ENCODE results near the gene TMEM119.
"Not testable (repeated sequence)": the region's sequence is repeated elsewhere in the genome, so short reads cannot be mapped to it uniquely, and the experiment has no call there.

TMEM119 gene

DNA sequence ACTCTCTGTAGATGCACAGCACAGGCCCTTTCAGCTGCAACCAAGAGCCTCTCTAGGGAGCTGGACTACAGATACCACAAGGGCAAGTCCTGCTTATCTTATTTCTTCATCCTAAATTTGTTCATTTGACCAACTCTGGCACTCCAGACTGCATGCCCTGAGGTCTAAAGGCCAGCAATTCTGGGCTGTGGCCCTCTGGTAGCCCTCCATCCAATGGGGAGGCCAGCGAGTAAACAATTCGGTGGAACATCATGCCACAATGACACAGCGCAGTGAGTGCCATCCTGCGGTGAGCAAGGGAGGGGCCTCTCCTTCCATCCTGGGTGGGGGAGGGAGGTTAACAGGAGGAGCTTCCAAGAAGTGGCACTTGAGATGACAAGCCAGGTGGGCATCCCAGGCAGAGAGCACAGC, 36.5 kb upstream of the TMEM119 start:
- DNase-seq: no peak

DNA sequence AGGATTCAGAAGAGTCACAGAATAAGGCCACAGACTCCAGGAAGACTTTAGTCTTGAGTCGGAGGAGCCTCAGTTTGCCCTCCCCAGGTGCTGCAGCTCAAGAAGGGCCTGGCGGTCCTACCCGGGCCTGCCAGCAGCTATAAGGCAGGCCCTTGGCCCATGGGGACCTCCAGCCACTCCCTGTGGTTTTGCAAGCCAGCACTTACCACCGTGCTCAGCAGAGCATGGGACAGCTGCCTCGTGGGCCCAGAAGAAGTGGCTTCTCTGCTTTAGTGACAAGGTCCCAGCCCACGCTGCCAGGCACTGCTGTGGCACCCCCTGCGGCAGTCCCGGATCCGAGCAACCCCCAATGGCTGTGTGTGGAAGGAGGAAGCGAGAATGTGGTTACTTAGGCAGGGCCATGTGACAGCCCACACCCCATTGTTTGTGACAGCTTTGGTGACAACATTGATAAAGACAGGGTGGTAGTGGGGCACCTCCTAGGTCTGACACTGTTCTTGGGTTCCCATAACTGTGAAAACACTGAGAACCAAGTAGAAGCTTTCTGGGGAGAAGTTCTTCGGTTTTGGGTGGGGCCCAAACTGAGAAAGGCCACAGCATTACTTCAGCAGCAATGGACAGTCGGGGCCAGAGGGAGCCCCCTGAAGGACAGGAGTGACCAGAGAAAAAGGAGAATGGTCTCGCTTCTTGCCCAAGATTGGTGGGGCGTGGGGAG, 35.8 kb upstream of the TMEM119 start, which contains the start of gene SELPLG:
Gene SELPLG, minus strand, starts transcription at position 361 of the 715 bp plus-strand sequence. CDS start 9,587 bp downstream, outside the sequence.
- no peak for DNase-seq

DNA sequence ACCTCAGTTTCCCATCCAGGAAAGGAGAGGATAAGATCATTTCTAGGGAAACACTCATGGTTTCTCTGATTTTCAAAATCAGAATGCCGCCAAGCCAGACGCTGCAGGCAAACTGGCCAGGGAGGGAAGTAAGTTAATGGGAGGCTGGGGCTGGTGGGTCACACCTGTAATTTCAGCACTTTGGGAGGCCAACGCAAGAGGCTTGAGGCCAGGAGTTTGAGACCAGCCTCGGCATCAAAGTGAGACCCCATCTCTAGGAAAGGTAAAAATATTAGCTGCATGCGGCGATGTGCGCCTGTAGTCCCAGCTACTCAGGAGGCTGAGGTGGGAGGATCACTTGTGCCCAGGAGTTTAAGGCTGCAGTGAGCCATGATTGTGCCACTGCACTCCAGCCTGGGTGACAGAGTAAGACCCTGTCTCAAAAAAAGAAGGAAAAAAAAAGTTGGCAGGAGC, 35.2 kb upstream of the TMEM119 start:
- DNase-seq: no peak

DNA sequence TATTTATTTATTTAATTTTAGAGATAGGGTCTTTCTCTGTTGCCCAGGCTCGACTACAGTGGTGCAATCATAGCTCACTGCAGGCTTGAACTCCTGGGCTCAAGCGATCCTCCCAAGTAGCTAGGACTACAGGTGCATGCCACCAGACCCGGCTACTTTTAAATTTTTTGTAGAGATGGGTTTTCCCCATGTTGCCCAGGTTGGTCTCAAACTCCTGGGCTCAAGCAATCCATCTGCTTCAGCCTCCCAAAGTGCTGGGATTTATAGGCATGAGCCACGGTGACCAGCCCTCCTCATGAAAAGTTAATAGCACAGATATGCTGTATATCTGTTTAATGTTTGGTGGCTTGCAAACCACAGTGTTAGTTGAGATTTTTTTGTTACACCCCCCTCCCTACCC, 33.4 kb upstream of the TMEM119 start:
- not testable (repeated sequence) for DNase-seq

DNA sequence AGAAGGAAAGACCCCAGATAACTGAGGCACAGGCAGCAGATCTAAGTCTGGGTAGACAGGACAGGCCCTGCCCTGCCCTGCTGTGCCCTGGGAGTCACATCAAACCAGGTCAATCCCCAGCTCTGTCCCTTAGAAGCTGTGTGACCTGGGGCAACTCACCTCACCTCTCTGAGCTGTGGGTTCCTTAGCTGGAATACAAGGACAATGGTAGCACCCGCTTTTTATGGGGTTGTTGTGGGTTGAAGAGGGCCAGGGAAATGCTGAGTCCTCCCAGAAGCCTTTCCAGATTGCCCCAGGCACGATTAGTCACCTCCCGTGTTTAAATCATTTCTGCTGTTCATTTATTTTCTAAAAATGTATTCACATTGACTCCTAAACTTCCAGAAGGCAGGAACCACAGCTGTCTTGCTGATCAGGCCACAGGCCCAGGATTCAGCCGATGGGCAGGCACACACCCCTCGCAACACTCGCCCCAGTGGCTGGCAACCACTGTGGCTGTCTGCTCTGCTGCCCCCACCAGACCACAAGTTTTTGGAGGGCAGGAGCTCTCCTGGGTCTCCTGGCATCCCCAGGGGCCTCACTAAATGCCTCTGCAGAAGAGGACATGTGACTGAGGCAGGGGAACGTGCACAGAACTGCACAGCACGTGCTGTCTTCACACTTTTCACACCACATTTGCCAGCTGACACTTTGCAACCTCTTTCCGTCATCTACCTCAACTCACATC, 32.8 kb upstream of the TMEM119 start:
- no peak for DNase-seq

DNA sequence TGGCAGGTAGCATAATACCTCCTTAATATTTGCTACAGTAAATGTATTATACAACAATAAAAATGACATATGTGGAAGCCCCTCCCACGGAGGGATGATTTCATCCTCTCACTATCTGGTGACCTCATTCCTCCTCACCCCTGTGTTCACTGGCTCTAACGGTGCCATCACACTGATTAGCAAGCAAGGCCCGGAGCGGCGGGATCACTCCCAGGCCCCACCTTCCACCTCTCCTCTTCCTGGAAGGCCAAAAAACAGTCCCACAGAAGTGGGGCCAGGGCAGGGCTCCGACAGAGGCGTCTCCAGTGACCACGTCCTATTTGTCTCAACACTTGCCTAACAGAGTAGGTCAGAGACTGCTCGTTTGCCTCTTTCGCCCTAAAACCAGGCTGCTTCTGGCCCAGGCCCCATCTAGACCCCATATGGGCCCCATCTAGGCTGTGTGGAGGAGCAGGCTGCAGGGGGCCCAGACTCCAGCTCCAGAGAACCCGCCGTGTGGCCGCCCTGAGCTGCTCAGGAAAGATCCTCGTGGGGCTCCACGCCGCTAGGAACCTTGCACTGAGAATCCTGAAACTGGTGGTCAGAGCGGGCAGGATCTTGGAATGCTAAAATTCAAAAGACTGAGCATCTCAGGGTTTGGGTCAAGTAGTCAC, 32.1 kb upstream of the TMEM119 start:
- DNase-seq: no peak

DNA sequence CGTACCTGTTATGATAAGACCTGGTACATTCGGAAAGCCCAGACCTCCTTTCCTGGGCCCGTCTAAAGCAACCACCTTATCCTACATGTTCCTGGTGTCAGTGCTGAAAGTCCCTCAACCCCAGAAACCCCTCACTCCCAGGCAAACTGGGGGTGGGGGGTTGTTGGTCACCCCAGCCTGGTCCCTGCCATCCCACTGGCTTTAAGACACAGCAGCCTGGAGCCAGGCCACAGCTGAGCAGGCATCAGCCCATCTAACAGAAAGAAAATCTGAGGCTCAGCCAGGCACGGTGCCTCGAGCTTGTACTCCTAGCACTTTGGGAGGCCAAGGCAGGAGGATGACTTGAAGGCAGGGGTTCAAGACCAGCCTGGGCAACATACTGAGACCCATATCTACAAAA, 31.3 kb upstream of the TMEM119 start:
- no peak for DNase-seq

DNA sequence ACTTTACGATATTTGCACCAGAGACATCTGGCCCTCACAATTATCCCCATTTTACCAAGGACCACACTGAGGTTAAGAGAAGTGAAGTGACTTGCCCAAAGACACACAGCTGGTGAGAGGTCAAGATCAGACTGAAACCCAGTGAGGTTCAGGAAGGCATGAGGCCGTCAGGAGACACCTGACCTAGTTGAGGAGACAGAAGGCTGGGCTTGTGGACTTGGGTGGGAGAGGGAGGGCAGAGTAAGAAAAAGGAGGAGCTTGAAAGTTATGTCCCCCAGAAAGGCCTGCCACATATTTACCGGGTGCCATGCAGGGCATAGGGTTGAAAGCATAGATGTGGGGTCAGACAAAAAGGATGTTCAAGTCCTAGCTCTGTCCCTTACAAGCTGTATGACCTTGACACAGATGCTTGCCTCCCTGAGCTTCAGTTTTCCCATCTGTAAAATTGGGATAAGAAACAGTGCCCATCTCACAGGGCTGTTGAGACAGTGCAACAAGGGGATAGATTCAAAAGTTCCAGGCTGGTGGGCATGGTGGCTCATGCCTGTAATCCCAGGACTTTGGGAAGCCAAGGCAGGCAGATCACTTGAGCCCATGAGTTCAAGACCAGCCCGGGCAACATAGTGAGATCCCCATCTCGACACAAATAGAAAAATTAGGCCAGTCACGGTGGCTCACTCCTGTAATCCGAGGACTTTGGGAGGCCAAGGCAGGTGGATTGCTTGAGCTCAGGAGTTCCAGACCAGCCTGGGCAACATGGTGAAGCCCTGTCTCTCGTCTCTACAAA, 29.4 kb upstream of the TMEM119 start:
- no peak for DNase-seq

DNA sequence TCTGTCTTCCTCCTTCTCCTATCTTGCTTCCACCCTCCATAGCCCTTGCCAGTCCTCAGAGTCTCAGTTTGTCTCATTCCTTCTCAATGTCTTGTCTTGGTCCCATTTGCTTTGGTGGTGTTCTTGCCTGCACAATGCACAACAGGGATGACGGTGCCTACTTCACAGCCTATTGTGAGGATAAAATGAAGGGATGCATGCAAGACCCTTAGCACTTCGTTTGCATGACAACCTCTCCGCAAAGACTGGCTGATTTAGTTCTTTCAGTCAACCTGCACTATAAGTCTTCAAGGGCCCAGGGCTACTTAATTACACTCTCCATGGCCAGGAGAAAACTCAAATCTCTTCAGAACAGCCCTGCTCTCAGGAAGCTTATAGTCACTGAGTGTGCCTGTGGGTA, 27.3 kb upstream of the TMEM119 start:
- DNase-seq: no peak

DNA sequence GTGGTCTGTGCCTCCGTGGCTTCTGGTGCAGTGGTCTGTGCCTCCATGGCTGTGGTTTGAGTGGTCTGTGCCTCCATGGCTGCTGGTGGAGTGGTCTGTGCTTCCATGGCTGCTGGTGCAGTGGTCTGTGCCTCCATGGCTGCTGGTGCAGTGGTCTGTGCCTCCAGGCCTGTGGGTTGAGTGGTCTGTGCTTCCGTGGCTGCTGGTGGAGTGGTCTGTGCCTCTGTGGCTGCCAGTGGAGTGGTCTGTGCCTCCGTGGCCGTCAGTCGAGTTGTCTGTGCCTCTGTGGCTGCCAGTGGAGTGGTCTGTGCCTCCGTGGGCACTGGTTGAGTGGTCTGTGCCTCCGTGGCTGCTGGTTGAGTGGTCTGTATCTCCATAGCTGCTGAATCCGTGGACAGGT, 25.7 kb upstream of the TMEM119 start:
- no peak for DNase-seq

DNA sequence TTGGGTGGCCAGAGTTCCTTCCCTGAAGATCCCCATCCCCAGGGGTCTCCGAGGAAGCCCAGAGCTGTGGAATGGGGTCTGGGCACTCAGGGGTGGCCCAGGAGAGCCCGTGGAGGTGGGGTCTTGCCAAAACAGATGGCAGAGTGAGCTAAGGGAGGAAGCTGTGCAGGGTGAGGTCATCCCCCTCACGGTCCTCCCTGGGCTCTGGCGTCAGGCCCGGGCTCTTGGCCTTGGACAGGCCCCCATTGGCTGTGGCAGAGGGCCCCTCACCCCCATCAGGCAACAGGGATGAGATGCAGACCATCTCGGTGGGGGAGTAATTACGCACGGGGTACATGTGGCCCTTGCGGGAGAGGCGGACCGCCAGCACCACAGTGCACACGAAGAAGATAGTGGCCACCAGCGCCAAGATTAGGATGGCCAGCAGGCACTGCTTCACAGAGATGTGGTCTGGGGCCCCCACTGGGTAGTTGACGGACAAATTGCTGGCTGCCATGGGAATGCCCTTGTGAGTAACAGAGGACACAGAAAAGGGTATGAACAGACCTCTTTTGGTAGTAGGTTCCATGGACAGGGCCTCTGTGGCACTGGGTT, 25.1 kb upstream of the TMEM119 start:
- DNase-seq: no peak

DNA sequence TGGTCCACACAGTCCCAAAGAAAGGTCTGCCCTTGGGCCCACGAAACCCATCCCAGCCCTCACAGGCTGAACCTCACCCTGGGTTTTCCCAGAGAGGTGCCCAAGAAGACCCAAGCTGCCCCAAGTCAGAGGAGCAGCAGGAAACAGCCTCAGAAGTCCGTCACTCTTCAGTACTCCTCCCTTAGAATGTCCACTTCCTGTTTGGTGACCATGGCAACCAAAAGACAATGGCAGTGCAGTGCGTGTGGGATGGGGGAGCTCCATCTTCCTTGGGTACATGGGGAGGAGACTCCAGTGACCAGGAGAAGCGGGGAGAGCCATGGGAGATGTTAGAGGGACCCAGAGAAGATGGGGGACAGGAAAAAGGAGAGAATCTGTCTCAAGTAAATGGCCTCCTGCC, 24.5 kb upstream of the TMEM119 start:
- DNase-seq: no peak

DNA sequence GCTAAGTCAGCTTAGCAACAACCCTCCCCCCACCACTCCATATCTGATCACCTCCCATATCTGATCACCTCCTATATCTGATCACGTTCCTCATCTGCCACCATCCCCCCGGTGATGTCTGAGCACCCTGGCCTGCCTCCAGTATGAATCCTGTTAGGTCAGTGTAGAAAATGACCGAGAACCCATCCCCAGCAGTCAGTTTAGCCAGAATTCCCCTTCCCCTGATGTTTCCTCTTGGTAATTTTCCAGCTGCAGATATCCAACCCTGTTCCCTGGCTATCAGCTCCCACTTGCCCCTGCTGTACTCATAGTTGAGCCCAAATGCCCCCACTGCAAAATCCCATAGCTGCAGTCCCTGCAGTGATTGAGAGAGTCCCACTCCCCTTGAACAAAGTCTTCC, 23.3 kb upstream of the TMEM119 start:
- no peak for DNase-seq

DNA sequence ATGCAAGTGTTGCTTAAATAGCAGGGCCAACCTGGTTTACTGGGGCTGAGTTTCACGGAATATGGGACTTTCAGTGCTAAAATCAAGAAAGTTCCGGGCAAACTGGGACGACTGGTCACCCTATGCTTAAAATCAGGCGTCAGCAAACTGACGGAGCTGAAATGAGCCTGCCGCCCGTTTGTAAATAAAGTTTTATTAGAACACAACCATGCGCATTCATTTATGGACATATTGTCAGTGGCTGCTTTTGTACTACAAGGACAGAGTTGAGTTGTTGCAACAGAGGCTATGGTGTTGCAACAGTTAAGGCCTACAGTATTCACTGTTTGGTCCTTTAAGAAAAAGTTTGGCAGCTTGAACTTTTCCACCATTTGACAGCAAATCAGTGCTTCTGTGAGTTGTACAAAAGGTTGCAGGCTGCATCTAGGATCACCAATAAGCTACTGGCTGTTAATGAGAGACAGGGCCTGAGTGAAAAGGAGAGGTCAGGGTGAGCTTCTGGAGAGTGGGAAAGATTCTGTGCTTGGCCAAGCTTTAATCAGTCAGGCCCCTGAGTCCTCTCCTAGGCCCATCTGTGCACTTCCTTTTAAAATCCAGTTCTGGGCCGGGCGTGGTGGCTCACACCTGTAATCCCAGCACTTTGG, 22.5 kb upstream of the TMEM119 start:
- DNase-seq: no peak

DNA sequence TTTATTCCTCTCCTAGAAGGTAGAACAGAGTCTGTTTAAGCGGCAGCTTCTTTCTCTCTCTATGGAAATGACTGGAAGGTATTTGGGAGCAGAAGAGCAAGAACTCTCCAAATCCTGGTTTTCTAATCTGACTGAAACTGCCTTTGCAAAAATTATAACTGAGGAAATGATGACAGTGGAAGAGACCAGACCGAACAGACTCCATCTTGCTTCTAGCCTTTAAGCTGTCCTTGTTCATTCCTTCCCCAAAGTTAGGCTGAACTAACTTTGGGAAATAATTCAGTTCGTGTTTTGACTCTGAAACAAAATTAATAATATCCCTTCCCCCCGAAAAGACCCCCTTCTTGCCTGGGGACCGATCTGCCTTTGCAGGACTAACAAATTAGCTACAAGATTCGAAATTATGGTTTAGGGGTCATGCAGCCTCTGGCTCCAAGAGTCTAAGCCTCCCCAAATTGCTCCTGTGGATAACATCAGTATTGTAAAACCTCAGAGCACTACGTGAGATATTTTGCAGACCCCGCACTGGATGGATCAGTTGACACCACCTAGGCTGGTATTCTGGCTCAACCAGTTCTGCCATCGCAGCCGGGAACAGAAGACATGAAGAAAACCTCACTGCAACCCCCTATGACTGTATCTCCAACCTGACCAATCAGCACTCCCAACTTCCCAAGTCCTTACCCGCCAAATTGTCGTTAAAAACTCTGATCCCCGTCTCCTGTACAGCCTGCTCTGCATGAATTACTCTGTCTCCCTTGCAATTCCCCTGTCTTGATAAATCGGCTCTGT, 21.7 kb upstream of the TMEM119 start:
- DNase-seq: no peak

DNA sequence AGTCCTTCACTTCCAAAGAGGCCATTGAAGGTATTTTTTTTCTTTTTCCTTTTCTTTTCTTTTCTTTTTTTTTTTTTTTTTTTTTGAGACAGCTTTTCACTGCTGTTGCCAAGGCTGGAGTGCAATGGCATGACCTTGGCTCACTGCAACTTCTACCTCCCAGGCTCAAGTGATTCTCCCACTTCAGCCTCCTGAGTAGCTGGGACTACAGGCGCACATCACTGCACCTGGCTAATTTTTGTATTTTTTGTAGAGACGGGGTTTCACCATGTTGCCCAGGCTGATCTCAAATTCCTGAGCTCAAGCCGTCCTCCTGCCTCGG, 21.0 kb upstream of the TMEM119 start:
- not testable (repeated sequence) for DNase-seq

DNA sequence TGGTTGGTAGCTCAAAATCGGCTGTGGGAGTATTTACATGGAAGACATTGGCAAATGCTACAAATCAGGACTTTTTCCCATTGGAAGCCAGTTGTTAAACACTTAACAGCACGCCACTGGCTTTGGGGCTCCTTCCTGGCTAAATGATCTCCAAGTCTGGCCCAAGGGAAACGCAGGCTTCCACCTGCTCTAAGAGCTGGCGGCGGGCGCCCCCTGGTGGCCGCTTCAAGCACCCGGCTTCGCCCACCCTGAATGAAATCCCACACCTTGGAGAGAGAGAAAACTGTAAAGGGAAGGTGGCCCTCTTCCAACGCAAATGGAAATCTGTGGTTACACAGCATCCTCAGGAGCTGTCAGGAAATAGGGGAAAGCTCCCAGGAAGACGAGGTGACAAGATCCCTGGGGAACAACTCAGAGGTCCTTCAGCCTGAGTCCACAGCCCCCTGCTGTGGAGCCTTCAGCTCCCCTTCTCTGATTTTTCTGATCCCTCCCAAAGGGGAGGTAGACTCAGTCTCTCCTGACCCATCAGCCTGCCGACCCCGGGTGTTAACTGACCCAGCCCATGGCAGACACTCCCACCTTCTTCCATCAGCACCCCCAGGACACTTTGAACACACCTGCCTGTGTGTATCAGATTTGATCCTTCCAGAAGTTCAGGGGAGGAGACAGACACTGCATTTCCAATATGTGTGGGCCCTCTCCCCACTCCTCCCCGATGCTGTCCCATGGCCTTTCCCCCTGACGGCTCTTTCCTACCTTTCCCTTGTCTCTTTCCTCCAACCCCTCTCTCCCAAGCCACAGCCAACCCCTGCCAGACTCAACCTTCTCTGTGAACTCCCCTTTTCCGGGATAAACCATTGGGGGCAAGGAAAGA, 20.4 kb upstream of the TMEM119 start:
- DNase-seq: peak; percentile 13

DNA sequence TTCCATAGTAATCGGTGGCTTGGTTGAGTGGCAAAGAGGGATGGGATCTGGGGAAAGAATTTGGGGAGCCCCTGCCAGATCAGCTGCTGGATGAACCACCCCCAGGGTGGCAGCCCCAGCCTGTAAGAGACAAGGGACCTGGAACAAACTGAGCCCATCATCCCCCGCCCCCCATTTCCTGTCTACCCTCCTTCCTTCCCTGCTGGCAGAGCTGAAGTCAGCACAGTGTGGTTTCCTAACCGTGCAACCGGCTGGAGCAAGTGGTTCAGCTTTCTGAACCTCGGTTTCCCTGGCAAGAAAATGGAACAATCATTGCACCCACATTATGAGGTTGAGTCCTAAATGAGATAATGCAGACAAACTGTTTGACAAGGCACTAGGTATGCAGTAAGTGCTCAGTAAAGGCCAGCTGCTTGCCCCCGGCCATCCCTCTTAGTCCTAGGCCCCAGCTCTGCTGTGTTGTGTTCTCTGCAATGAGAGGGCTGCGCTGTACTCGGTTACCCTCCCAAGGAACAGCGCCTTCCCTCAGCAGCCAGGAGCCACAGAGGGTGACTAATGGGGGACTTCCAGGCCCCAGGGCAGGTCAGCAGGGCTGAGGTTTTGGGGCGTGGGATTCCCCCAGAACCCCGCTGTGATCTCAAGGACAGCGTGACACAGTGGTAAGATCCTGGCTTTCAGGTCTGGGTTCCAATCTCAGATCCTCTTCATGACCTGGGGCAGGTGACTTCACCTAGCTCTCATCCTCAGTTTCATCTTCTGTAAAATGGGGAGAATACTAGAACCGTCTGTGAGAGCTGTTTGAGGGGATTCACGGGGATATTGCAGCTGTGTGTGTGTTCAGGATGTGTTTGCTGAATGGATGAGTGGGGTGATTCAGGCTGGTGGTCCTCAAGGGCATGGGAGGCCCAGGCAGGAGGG, 19.3 kb upstream of the TMEM119 start:
- DNase-seq: no peak

DNA sequence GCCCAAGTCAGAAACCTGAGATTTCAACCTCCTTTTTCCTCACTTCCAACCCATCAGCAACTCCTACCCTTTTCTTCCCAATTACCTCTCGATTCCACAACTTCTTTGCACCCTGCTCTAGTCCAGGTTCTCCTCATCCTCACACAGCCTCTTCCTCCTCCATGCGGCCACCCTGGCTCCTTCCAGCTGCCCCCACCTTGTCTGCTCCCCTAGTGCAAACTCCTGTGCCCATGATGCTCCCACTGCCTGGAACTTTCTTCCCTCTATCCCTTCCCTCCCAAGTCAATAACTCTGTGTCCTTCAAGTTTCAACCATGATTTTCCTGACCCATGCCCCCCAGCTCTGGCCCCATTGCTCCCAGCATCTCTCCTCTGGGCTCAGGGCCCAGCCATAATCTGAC, 18.5 kb upstream of the TMEM119 start:
- no peak for DNase-seq

Measured in NCI-H1417 treated with DMSO at 0.1 percent for 48 hours (cell line).